HG03442 (cell line): Measurements from ENCODE around the gene MELK.

Experiments used
- ATAC-seq: cut with Tn5 transposase; IDR thresholded peaks from one replicate; pipeline ENCODE4 v1.9.1; 2021; ENCODE audit warnings: mild to moderate bottlenecking, moderate library complexity; ENCODE audit not compliant: unreplicated experiment

MELK gene

GRCh38 chr9:36665921-36666431 is 93.3 kb downstream of the MELK start:
- no peak for ATAC-seq

- no peak for ATAC-seq
Measured at GRCh38 chr9:36671561-36671960, 98.9 kb downstream of the MELK start.

GRCh38 chr9:36676091-36676490 is 103.4 kb downstream of the MELK start:
- no peak for ATAC-seq

- no peak for ATAC-seq
Measured at GRCh38 chr9:36676778-36677485, 104.2 kb downstream of the MELK start.

- no peak for ATAC-seq
Measured at GRCh38 chr9:36677611-36678010, 104.9 kb downstream of the MELK start.

- no peak for ATAC-seq
Measured at GRCh38 chr9:36679710-36680109, 107.0 kb downstream of the MELK start.

GRCh38 chr9:36686471-36686870 is 113.8 kb downstream of the MELK start:
- no peak for ATAC-seq

- ATAC-seq = no peak
Measured at GRCh38 chr9:36690412-36691168, 117.9 kb downstream of the MELK start.

GRCh38 chr9:36691671-36692070 is 119.0 kb downstream of the MELK start:
- no peak for ATAC-seq

GRCh38 chr9:36698984-36699383 is 126.3 kb downstream of the MELK start:
- ATAC-seq = no peak

GRCh38 chr9:36704148-36704547 is 131.5 kb downstream of the MELK start:
- no peak for ATAC-seq

- ATAC-seq = no peak
Measured at GRCh38 chr9:36713515-36714490, 141.1 kb downstream of the MELK start.

GRCh38 chr9:36716496-36716895 is 143.8 kb downstream of the MELK start:
- no peak for ATAC-seq

- no peak for ATAC-seq
Measured at GRCh38 chr9:36717276-36717675, 144.6 kb downstream of the MELK start.

GRCh38 chr9:36718612-36719011 is 145.9 kb downstream of the MELK start:
- no peak for ATAC-seq

- no peak for ATAC-seq
Measured at GRCh38 chr9:36720043-36720442, 147.3 kb downstream of the MELK start.

GRCh38 chr9:36721846-36722588 is 149.3 kb downstream of the MELK start:
- ATAC-seq = no peak

GRCh38 chr9:36725777-36726356 is 153.2 kb downstream of the MELK start:
- ATAC-seq = no peak
